PFSK-1 (cell line): ENCODE results near the gene MYLK3.
A peak's percentile ranks its signal among the peaks of the same experiment; 100 is the strongest.

Experiments used
- FOXP2 ChIP-seq: optimal IDR thresholded peaks from 2 replicates; pipeline ENCODE3; 2011; ENCODE audit warnings: borderline replicate concordance, control low read depth, inconsistent platforms; ENCODE audit not compliant: insufficient read depth; ENCODE audit errors: extremely low read length, extremely low read depth
- POLR2AphosphoS5 ChIP-seq: IDR thresholded peaks from 2 replicates; pipeline ENCODE4 v1.6.1; 2012; ENCODE audit warnings: low read depth, mild to moderate bottlenecking, control low read depth, low read length, moderate library complexity
- SIN3A ChIP-seq: IDR thresholded peaks from 2 replicates; pipeline ENCODE4 v1.6.1; 2012; ENCODE audit warnings: mild to moderate bottlenecking, low read length, moderate library complexity, borderline replicate concordance; ENCODE audit not compliant: insufficient read depth
- TAF1 ChIP-seq: IDR thresholded peaks from 2 replicates; pipeline ENCODE4 v1.6.1; 2012; ENCODE audit warnings: low read length, control low read depth, borderline replicate concordance; ENCODE audit not compliant: insufficient read depth
- TF ChIP-seq, protein P1 (sequence below), 2 experiments: IDR thresholded peaks; 2 replicates each; pipeline versions ENCODE4 v1.6.1 to v1.8.0; 2011 to 2012; ENCODE audit warnings: low read depth in 2 of 2, low read length in 2 of 2, control low read depth in 1 of 2, inconsistent platforms in 1 of 2, mild to moderate bottlenecking in 1 of 2, moderate library complexity in 1 of 2; ENCODE audit not compliant: insufficient read depth in 1 of 2

MYLK3 gene

GRCh38 chr16:46790599-46791270, 42.6 kb upstream of the MYLK3 start:
- TF ChIP-seq, protein P1, sequence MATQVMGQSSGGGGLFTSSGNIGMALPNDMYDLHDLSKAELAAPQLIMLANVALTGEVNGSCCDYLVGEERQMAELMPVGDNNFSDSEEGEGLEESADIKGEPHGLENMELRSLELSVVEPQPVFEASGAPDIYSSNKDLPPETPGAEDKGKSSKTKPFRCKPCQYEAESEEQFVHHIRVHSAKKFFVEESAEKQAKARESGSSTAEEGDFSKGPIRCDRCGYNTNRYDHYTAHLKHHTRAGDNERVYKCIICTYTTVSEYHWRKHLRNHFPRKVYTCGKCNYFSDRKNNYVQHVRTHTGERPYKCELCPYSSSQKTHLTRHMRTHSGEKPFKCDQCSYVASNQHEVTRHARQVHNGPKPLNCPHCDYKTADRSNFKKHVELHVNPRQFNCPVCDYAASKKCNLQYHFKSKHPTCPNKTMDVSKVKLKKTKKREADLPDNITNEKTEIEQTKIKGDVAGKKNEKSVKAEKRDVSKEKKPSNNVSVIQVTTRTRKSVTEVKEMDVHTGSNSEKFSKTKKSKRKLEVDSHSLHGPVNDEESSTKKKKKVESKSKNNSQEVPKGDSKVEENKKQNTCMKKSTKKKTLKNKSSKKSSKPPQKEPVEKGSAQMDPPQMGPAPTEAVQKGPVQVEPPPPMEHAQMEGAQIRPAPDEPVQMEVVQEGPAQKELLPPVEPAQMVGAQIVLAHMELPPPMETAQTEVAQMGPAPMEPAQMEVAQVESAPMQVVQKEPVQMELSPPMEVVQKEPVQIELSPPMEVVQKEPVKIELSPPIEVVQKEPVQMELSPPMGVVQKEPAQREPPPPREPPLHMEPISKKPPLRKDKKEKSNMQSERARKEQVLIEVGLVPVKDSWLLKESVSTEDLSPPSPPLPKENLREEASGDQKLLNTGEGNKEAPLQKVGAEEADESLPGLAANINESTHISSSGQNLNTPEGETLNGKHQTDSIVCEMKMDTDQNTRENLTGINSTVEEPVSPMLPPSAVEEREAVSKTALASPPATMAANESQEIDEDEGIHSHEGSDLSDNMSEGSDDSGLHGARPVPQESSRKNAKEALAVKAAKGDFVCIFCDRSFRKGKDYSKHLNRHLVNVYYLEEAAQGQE (IDR thresholded peaks at IDR 0.05; ENCODE audit: insufficient read depth in 1 of 2, low read depth in 2 of 2, low read length in 2 of 2): no peak
- TF ChIP-seq TAF1 (no peak), FOXP2 (no peak)

- no peak for TF ChIP-seq FOXP2
- TF ChIP-seq, protein P1 (IDR thresholded peaks at IDR 0.05; ENCODE audit: insufficient read depth in 1 of 2, low read depth in 2 of 2, low read length in 2 of 2): no peak
- peak; percentile 76 for TF ChIP-seq POLR2AphosphoS5
- no peak for TF ChIP-seq SIN3A
Observed at GRCh38 chr16:46789499-46790414, 41.6 kb upstream of the MYLK3 start.

GRCh38 chr16:46788891-46789474, 40.8 kb upstream of the MYLK3 start:
- TF ChIP-seq TAF1 (no peak), SIN3A (no peak), POLR2AphosphoS5 (no peak)
- TF ChIP-seq, protein P1 (IDR thresholded peaks at IDR 0.05; ENCODE audit: insufficient read depth in 1 of 2, low read depth in 2 of 2, low read length in 2 of 2): no peak

GRCh38 chr16:46787909-46788308, 39.8 kb upstream of the MYLK3 start:
- TF ChIP-seq, protein P1 (IDR thresholded peaks at IDR 0.05; ENCODE audit: insufficient read depth in 1 of 2, low read depth in 2 of 2, low read length in 2 of 2): no peak
- TF ChIP-seq FOXP2 (no peak), POLR2AphosphoS5 (no peak), TAF1 (no peak), SIN3A (no peak)
